Right kidney (tissue), 9 donors: ENCODE data around the gene PLIN1.
A peak's percentile ranks its signal among the peaks of the same experiment; 100 is the strongest.
"Not testable (repeated sequence)": the region's sequence is repeated elsewhere in the genome, so short reads cannot be mapped to it uniquely, and the experiment has no call there.

Source experiments
- DNase-seq: peaks from one replicate; pipeline ENCODE4 v3.0.0-alpha.2; 2016
- long read RNA-seq, 8 donors: transcript quantifications; one replicate each; lab custom pipeline, GENCODE V29; 2026

PLIN1 gene, protein sequence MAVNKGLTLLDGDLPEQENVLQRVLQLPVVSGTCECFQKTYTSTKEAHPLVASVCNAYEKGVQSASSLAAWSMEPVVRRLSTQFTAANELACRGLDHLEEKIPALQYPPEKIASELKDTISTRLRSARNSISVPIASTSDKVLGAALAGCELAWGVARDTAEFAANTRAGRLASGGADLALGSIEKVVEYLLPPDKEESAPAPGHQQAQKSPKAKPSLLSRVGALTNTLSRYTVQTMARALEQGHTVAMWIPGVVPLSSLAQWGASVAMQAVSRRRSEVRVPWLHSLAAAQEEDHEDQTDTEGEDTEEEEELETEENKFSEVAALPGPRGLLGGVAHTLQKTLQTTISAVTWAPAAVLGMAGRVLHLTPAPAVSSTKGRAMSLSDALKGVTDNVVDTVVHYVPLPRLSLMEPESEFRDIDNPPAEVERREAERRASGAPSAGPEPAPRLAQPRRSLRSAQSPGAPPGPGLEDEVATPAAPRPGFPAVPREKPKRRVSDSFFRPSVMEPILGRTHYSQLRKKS
- long read RNA-seq, donor 1 = 0 reads
- long read RNA-seq, donor 2 = 0 reads
- long read RNA-seq, donor 3 = 0 reads
- long read RNA-seq, donor 4 = 0 reads
- long read RNA-seq, donor 5 = 0 reads
- long read RNA-seq, donor 6 = 0 reads
- long read RNA-seq, donor 7 = 0 reads
- long read RNA-seq, donor 8 = 0 reads

DNA sequence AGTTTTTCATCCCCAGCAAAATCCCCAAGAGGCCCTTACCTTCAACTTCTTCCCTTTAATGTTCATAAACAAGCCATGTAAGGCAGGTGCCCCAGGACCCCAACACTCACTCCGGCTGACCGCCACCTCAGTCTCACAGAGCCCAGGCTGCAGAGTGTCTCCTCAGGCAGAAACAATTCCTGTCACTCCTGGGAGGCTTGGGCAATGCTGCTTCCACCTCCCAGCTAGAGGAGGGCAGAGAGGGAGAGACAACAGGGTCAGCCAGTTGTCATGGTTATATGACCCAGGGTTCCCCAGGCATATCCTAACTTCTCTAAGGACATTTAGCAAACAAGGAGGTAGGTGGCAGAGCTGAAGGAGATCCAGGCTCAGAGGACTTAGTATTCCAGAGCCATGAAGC, at the start of gene PLIN1:
Gene PLIN1 (minus strand): TSS at position 156 of the 400 bp plus-strand sequence. CDS start 1,878 bp downstream, outside the sequence.
- DNase-seq = no peak

DNA sequence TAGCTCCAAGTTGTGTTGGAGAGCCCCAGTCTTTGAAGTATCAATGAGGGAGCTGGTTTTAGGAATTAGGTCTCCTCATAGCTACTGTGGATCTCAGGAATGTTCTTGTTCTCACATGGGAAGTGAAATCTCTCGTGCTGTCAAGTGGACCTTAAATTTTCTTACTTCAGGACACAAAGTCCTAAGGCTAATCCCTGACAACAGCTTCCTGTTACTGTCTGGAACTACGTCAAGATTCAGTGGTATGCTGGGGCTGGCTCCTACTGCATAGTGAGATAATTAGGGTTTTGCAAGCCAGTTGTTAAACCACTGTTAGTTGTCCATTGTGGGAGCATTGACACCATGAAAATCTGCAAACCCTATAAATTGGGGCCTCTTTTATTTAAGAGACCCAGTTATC, 49.1 kb upstream of the PLIN1 start:
- no peak for DNase-seq

DNA sequence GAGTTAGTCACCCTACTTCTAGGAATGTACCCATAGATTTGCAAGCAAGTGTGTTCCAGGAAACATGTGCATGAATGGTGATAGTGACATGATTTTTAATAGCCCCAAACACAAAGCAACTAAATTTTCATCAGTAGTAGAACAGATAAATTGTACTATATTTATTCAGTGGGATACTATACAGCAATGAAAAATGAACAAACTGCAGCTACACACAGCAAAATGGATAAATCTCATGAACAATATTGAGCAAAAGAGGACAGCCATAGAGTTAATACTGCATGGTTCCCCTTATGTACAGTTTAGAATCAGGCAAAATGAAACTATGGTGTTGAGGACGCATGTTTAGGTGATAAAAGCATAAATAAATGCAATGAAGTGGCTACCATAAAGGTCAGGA, 45.9 kb upstream of the PLIN1 start:
- no peak for DNase-seq

DNA sequence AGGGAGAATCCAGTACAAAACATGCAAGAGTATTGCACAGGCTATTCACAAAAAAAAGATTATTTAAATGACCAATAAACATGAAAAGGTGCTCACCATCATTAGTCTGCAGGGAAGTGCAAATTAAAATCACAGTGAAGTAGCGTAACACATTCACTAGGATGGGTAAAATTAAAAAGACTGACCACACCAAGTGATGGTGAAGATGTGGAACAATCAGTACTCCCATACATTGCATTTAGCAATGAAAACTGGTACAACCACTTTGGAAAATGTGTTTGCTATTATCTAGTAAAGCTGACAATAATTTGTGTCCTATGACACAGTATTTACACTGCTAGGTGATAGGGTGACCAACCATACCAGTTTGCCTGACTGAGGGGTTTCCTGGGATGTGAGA, 45.5 kb upstream of the PLIN1 start:
- no peak for DNase-seq

DNA sequence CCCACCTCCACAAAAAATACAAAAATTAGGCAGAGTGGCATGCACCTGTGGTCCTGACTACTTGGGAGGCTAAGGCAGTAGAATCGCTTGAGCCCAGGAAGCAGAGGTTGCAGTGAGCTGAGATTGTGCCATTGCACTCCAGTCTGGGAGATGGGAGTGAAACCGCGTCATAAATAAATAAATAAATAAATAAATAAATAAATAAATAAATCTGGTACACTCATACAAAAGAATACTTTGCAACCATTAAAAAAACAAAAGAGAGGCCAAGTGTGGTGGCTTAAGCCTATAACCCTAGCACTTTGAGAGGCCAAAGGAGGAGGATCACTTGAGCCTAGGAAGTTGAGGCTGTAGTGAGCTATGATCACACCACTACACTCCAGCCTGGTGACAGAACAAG, 43.9 kb upstream of the PLIN1 start:
- DNase-seq = no peak

DNA sequence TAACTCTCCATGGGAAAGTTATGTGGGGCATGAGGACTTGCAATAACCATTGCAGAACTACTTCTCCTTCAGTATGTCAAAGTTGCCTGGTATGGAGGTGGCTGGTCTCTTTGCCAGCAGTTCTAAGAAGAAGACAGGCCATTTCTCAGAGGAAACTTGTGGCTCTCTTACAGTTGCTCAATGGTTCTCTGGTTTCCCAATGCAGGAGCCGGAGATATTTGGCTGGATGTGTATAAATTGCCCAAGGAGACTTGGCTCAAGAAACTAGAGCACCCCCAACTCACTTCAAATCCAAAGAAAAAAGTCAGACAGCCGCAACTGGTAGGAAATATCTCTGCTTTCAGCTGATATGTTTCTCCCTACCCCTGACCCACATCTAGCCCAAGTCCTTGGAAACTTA, 35.6 kb upstream of the PLIN1 start:
- no peak for DNase-seq

DNA sequence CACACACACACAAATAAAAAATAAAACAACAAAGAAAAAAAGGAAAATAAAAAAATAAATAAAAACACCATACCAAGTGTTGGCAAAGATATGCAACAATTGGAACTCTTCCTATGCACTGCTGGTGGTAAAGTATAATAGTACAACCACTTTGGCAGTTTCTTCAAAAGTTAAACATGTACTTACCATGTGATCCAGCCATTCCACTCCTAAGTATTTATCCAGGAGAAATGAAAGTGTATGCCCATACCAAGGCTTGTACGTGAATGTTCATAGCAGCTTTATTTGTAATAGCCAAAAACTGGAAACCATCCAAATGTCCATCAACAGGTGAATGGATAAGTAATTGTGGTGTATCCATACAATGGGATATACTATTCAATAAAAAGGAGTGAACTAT, 28.4 kb upstream of the PLIN1 start:
- DNase-seq = no peak

DNA sequence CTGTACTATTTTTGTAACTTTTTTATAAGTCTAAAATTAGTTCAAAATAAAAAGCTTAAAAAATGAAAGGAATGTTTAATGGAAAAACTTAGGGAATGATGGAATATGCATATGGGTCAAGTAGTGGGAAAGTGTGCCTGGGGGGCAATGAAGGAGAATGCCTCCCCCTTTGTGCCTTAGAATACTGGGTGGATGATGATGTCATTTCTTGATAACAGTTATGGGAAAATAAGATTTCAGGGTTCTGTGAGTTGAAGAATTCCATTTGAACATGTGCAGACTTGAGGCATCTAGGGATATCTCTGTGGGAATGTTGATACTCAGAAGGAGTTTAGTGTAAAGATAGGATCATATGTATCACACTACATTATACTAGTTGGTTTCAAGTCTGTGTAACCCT, 25.2 kb upstream of the PLIN1 start:
- DNase-seq = no peak

DNA sequence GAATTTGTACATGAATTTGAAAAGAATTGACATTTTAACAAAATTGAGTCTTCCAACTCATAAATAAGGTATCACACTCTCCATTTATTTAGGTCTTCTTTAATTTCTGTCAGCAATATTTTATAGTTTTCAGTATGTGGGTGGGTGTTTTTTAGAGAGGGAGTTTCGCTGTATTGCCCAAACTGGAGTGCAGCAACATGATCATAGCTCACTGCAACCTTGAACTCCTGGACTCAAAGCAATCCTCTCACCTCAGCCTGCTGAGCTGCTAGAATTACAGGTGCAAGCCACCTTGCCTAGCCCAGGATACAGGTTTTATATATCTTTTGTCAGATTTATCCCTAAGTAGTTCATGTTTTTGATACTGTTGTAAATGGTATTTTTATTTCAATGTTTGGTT, 16.0 kb upstream of the PLIN1 start:
- DNase-seq = no peak

DNA sequence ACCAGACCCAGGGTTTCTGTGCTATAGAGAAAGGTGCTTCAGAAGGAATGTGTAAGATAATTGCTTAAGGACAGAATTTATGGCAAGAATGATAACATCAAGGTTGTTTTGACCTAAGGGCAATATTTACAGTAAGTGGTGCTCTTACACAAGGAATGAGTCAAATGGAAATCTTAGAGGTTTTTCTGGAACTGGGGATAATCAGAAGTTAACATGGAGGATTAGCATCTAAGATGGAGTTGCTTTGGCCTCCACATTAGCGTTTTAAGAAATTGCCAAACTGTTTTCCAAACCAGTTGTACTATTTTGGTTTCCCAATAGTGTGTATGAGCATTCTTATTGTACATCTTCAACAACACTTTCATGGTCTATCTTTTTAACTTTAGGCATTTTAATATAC, 14.5 kb upstream of the PLIN1 start:
- no peak for DNase-seq

DNA sequence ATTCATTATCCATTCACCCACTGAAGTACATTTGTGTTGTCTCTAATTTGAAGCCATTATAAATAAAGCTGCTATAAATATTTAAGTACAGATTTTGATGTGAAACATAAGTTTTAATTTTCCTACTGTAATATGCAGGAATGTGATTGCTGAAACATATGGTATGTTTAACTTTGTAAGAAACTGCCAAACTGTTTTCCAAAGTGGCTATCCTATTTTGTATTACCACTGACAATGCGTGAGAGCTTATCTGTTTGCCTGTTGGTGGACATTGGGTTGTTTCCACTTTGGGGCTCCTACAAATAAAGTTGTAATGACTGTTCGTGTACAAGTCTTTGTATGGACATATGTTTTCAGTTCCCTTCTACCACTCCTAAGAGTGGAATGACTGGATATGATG, 13.9 kb upstream of the PLIN1 start:
- DNase-seq = no peak

DNA sequence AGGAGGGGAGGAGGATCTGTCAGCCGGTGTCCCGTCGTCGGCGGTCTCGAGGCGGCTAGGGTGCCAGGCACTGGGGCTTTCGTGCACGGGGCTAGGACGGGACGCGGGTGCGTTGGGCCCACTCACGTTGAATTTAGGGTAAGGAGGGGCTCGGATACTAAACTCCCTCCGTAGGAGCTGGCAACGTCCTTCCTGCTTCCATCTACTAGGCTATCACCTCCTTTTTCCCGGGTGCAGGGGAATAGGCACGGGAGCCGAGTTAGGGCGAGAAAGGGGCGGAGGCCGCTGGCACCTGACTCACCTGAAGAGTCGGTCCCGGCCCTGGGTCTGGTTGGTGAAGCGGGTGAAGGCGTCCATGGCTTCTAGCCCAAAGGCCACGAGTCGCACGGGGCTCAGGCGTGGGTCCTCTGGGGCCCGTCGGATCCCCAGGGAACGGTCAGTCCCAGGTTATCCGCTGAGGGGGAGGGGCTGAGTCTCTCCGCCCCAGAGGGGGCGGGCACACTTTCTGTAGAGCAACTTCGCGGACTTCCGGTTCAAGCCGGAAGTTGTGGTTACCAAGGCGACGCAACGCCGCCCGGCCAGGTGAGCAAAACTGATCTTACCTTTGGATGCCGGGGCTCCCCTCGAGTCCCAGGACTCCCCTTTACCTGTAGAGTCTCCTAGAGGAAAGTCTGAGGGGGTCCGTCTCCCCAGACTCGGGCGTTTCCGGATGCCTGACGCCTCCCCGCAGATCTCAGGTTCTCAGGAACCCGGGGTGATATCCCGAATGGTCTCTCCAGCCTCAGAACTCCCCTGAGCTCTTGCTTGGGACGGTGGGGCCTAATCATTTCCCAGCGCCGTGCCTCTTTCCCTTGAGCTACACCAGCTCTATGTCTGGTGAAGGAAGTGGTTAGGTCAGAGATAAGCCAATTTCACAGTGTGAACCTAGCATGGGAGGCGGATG, 11.4 kb upstream of the PLIN1 start, which contains the start of the genes PEX11A and WDR93:
Gene PEX11A (minus strand): TSS at position 479 of the 943 bp plus-strand sequence. CDS start 122 bp downstream, at position 357.
Gene WDR93 (plus strand): TSS at position 536 of the 943 bp plus-strand sequence. CDS start 10,936 bp downstream, outside the sequence.
- DNase-seq = peak; percentile 93

DNA sequence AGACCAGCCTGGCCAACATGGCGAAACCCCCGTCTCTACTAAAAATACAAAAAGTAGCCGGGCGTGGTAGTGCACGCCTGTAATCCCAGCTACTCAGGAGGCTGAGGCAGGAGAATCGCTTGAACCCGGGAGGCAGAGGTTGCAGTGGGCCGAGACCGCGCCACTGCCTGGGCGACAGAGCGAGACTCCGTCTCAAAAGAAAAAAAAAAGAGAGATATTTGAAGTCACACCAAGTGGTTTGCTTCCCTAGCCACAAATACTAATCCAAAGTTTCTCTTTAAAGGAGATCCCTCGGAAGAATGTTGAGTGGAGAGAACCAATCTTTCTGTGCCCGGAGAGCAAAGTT, 10.7 kb upstream of the PLIN1 start:
- DNase-seq = not testable (repeated sequence)

DNA sequence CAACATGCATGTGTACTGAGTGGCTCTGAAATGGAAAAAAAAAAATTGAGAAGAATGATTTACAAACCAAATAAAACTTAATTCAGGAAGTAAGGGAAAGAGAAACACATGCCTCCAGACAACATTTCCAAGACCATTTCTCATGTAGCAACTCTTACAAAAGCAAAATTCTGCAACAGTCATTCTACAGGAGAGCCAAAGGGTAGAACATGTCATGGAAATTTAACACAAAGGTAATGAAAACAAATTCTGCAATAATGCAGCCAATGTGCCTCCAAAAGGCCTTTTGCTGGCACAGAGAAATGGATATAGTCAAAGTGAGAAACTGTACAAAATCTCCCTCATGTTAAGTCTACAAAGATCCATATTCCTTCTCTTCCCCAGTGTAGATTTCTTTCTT, 7.4 kb upstream of the PLIN1 start:
- no peak for DNase-seq

DNA sequence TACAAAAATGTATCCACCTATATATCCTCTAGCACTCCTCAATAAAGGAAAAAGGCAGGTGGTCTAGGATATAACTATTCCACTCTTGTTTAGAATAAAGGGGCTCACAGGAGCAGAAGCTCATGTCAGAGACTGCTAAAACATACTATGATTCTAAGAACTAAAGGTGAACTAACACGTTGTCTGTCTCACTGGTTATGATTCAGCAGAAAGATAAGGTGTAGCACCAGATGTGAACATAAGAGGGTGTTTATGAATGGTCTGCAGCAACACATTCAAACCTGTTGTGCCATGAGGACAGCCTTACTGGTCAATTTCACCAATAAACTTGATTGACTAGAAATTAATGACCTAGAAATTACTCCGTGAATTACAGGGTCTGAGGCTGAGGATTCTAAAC, 6.8 kb upstream of the PLIN1 start:
- no peak for DNase-seq

DNA sequence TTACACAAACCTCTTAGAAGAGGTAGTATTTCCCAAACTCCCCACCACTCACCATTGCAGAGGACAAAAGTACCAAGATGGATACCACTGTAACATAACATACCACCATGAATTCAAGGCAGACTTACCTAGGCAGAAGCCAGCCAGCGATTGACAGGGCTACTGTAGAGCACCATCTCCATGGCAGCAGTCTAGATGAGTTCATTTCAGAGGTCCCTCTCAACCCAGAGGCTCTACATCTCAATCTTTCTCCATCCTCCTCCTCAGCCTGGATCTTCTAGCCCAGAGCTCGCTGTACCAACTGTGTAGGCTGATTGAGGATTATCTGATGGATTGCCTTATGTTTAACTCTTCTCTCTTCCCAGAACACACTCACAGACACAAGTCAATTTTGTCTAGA, 2.0 kb upstream of the PLIN1 start:
- no peak for DNase-seq

DNA sequence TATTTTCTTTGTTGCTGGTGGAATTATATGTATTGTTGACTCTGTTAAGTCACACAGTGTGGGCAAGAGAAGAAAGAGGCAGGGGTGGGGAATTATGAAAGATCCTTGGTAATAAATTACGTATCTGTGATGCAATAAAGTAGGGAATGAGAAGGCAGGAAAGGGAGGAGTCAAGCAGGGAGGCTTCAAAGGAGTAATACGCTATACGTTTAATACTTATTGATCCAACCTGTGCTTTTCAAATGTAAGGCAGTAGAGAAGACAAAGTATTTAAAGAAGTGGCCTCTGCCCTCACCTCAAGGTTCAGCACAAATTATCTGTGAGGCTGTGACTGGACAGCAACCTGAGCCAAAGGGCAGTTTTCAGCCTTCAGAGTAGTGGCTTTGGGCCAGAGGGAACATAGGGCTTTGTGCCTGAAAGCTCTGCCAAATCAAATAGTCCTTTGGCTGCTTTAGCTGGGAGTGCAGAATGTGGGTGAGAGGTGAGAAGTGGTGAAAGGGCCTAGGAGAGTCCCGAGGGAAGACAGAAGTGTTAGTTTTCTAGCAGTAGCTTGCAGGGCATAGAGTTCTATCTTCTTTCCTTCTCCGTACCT, 1.2 kb upstream of the PLIN1 start:
- no peak for DNase-seq

DNA sequence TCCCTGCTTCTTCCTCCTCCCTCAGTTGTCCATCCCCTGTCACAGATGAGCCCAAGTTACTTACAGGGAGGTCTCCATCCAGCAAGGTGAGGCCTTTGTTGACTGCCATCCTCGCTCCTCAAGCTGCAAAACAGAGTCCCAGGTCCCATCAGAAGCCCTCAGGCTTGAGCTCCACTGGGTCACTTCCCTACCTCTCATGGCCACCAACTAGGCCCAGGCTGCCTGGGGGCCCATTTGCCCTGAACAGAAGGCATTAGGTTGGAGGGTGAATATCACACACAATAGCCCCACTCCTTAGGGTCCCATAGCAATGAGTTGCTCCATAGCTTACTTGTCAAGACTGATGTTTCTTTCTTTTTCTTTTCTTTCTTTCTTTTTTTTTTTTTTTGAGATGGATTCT, 1.8 kb downstream of the PLIN1 start:
- DNase-seq = no peak

DNA sequence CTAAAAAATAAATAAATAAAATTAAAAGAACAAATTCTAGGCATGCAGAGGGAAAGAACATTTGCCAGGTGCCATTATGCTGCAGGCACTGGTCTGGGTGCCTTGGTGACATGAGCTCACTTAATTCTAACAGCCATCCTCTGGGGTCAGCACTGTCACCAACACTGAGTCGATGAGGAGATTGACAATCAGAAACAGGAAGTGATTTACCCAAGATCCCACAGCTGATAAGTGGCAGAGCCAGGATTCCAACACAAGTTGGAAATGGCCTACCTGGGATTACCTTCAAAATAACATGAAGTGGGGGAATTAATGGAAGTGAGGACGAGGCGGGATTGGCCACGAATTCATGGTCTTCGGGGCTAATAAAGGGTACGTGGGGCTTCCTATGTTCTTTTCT, 3.6 kb downstream of the PLIN1 start:
- DNase-seq = no peak

DNA sequence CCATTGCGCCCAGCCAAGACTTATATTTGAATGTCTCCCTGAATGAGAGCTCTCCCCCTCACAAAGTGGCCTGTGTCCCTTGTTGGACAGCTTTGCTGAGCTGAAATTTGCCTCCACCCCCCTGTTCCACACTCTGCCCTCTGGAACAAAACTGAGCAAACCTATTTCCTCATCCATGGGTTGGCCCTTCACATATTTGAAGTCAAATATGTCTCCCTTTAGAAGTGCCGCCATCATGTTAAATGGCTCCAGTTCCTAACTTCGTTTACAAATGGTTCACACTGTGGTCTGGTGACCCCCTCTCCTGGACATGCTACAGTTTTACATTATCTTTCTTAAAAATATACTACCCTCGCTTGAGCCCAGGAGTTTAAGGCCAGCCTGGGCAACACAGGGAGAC, 4.6 kb downstream of the PLIN1 start:
- no peak for DNase-seq

DNA sequence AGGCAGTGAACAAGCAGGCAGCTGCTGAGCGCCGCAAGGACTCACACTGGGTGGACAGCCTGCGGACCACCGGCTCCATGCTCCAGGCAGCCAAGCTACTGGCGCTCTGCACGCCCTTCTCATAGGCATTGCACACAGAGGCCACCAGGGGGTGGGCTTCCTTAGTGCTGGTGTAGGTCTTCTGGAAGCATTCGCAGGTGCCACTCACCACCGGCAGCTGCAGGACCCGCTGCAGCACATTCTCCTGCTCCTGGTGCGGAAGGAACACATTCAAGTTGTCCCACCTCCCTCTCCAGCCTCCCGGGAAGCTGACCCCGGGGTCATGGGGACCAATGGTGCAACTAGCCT, 6.0 kb downstream of the PLIN1 start:
- DNase-seq = no peak
